GM19099 (cell line): Measurements from ENCODE around the gene MAPK6.

ENCODE experiments used
- POLR2A ChIP-seq: IDR thresholded peaks from 3 replicates; pipeline ENCODE4 v1.6.1; 2011; ENCODE audit warnings: low read depth; ENCODE audit not compliant: insufficient read length; ENCODE audit errors: extremely low read depth

MAPK6 gene

GRCh38 chr15:52057996-52058395 is 39.0 kb downstream of the MAPK6 start:
- no peak for TF ChIP-seq POLR2A

GRCh38 chr15:52060501-52060900 is 41.5 kb downstream of the MAPK6 start:
- TF ChIP-seq POLR2A, result no peak

GRCh38 chr15:52066842-52067544 is 48.0 kb downstream of the MAPK6 start:
- TF ChIP-seq POLR2A, result no peak

- TF ChIP-seq POLR2A, result no peak
Measured at GRCh38 chr15:52067545-52067926, 48.5 kb downstream of the MAPK6 start.

GRCh38 chr15:52068004-52068615 is 49.1 kb downstream of the MAPK6 start:
- no peak for TF ChIP-seq POLR2A

GRCh38 chr15:52069559-52069958 is 50.5 kb downstream of the MAPK6 start:
- no peak for TF ChIP-seq POLR2A

- no peak for TF ChIP-seq POLR2A
Measured at GRCh38 chr15:52071570-52071969, 52.6 kb downstream of the MAPK6 start.

- no peak for TF ChIP-seq POLR2A
Measured at GRCh38 chr15:52076889-52077781, 58.1 kb downstream of the MAPK6 start.

- no peak for TF ChIP-seq POLR2A
Measured at GRCh38 chr15:52078197-52078875, 59.3 kb downstream of the MAPK6 start.

- TF ChIP-seq POLR2A, result no peak
Measured at GRCh38 chr15:52078876-52079700, 60.1 kb downstream of the MAPK6 start.

GRCh38 chr15:52080031-52080430 is 61.0 kb downstream of the MAPK6 start:
- TF ChIP-seq POLR2A, result no peak

GRCh38 chr15:52080706-52081392 is 61.8 kb downstream of the MAPK6 start:
- no peak for TF ChIP-seq POLR2A

- TF ChIP-seq POLR2A, result no peak
Measured at GRCh38 chr15:52082197-52083036, 63.4 kb downstream of the MAPK6 start.
